ENCODE results near the gene UHRF2. TPM values are rescaled to one million over a fixed set of nuclear protein-coding genes. Genes with fewer than 3 reads are reported as not detected.

The UHRF2 gene
- total and polyA plus RNA-seq, 2 of the 13 experiments (the other 11 are each of a cell fraction or from before 2014, with no cell fraction given): 42.1 to 44.2 TPM

DNA sequence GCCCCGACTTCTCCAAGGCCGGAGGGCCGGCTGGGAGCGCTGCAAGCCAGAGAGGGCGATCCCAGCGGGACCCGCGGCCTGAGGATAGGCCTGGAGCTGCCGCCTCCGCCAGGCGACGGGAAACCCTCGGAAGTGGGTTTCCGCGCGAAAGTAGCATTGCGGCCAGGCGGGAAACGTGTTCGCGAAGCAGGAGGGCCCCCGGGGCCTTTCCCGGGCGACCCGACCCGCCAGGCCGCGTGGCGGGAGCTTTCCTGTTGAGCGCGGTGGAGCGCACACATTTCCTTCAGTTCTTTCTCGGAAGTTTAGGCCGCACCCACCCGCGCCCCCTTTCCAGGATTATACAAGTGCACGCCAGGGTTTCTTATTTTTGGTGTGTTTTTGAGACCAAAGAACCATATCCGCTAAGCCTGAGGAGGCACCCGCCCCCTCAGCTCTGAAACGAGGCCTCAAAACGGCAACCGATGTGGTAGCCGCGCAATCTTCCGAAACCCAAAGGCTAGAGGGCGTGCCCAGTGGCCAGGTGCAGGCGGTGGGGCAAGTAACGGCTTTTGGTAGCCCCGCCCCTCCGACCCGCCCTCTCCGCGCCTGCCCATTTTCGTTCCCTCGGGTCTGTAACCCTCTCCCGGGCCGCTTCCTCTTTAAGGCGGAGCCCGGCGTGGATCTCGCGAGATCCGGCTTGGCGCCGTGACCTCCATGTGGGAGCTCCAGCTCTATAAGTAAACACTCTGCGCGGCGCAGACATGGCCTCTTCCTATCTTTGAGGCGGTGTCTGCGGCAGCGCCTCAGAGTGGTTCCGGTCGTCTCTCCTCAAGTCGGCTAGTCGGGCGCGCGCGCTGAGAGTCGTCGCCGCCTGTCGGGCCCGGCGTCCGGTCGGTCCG is at the start of gene UHRF2 (continued):
- TF ChIP-seq, protein P1, sequence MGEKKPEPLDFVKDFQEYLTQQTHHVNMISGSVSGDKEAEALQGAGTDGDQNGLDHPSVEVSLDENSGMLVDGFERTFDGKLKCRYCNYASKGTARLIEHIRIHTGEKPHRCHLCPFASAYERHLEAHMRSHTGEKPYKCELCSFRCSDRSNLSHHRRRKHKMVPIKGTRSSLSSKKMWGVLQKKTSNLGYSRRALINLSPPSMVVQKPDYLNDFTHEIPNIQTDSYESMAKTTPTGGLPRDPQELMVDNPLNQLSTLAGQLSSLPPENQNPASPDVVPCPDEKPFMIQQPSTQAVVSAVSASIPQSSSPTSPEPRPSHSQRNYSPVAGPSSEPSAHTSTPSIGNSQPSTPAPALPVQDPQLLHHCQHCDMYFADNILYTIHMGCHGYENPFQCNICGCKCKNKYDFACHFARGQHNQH (CRISPR knock-in tag; IDR thresholded peaks at IDR 0.05): peak; percentile 29; the same call in 1 of the 2 replicates
- TF ChIP-seq IRX3 (CRISPR knock-in tag; IDR thresholded peaks at IDR 0.05; ENCODE audit: borderline replicate concordance, low read depth) (0 out of 2 replicates have a peak, but pooled peaks have one; percentile 32), ZNF792 (CRISPR knock-in tag; IDR thresholded peaks at IDR 0.05) (0 out of 2 replicates have a peak, but pooled peaks have one; percentile 43), ZNF17 (CRISPR knock-in tag; IDR thresholded peaks at IDR 0.05) (no peak), CCAR2 (optimal IDR thresholded peaks at IDR 0.05; ENCODE audit: low read depth, low read length) (no peak), ZIK1 (CRISPR knock-in tag; IDR thresholded peaks at IDR 0.05; ENCODE audit: borderline replicate concordance, low read depth) (0 out of 2 replicates have a peak, but pooled peaks have one; percentile 17), ZKSCAN5 (CRISPR knock-in tag; IDR thresholded peaks at IDR 0.05) (no peak), ZNF3 (CRISPR knock-in tag; IDR thresholded peaks at IDR 0.05) (no peak), ZNF674 (CRISPR knock-in tag; IDR thresholded peaks at IDR 0.05; ENCODE audit: low read depth) (no peak), DNMT1 (CRISPR knock-in tag; IDR thresholded peaks at IDR 0.05) (no peak), NRL (CRISPR knock-in tag; IDR thresholded peaks at IDR 0.05; ENCODE audit: borderline replicate concordance) (peak; percentile 45; the same call in 1 of the 2 replicates), ZFP1 (CRISPR knock-in tag; IDR thresholded peaks at IDR 0.05) (no peak), MED8 (CRISPR knock-in tag; IDR thresholded peaks at IDR 0.05; ENCODE audit: insufficient replicate concordance) (no peak)
- TF ChIP-seq, protein P2, sequence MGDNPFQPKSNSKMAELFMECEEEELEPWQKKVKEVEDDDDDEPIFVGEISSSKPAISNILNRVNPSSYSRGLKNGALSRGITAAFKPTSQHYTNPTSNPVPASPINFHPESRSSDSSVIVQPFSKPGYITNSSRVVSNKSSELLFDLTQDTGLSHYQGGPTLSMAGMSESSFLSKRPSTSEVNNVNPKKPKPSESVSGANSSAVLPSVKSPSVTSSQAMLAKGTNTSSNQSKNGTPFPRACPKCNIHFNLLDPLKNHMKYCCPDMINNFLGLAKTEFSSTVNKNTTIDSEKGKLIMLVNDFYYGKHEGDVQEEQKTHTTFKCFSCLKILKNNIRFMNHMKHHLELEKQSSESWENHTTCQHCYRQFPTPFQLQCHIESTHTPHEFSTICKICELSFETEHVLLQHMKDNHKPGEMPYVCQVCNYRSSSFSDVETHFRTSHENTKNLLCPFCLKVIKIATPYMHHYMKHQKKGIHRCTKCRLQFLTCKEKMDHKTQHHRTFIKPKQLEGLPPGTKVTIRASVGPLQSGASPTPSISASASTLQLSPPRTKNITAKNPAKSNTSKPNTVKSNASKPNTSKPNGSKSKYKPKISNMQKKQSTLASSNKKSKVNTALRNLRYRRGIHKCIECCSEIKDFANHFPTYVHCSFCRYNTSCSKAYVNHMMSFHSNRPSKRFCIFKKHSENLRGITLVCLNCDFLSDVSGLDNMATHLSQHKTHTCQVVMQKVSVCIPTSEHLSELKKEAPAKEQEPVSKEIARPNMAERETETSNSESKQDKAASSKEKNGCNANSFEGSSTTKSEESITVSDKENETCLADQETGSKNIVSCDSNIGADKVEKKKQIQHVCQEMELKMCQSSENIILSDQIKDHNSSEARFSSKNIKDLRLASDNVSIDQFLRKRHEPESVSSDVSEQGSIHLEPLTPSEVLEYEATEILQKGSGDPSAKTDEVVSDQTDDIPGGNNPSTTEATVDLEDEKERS (CRISPR knock-in tag; IDR thresholded peaks at IDR 0.05): no peak
- TF ChIP-seq, protein P3, sequence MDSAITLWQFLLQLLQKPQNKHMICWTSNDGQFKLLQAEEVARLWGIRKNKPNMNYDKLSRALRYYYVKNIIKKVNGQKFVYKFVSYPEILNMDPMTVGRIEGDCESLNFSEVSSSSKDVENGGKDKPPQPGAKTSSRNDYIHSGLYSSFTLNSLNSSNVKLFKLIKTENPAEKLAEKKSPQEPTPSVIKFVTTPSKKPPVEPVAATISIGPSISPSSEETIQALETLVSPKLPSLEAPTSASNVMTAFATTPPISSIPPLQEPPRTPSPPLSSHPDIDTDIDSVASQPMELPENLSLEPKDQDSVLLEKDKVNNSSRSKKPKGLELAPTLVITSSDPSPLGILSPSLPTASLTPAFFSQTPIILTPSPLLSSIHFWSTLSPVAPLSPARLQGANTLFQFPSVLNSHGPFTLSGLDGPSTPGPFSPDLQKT (CRISPR knock-in tag; IDR thresholded peaks at IDR 0.05; ENCODE audit: borderline replicate concordance): no peak
- TF ChIP-seq, protein P4, sequence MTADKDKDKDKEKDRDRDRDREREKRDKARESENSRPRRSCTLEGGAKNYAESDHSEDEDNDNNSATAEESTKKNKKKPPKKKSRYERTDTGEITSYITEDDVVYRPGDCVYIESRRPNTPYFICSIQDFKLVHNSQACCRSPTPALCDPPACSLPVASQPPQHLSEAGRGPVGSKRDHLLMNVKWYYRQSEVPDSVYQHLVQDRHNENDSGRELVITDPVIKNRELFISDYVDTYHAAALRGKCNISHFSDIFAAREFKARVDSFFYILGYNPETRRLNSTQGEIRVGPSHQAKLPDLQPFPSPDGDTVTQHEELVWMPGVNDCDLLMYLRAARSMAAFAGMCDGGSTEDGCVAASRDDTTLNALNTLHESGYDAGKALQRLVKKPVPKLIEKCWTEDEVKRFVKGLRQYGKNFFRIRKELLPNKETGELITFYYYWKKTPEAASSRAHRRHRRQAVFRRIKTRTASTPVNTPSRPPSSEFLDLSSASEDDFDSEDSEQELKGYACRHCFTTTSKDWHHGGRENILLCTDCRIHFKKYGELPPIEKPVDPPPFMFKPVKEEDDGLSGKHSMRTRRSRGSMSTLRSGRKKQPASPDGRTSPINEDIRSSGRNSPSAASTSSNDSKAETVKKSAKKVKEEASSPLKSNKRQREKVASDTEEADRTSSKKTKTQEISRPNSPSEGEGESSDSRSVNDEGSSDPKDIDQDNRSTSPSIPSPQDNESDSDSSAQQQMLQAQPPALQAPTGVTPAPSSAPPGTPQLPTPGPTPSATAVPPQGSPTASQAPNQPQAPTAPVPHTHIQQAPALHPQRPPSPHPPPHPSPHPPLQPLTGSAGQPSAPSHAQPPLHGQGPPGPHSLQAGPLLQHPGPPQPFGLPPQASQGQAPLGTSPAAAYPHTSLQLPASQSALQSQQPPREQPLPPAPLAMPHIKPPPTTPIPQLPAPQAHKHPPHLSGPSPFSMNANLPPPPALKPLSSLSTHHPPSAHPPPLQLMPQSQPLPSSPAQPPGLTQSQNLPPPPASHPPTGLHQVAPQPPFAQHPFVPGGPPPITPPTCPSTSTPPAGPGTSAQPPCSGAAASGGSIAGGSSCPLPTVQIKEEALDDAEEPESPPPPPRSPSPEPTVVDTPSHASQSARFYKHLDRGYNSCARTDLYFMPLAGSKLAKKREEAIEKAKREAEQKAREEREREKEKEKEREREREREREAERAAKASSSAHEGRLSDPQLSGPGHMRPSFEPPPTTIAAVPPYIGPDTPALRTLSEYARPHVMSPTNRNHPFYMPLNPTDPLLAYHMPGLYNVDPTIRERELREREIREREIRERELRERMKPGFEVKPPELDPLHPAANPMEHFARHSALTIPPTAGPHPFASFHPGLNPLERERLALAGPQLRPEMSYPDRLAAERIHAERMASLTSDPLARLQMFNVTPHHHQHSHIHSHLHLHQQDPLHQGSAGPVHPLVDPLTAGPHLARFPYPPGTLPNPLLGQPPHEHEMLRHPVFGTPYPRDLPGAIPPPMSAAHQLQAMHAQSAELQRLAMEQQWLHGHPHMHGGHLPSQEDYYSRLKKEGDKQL (CRISPR knock-in tag; IDR thresholded peaks at IDR 0.05; ENCODE audit: low read depth): no peak
- TF ChIP-seq, protein P5, sequence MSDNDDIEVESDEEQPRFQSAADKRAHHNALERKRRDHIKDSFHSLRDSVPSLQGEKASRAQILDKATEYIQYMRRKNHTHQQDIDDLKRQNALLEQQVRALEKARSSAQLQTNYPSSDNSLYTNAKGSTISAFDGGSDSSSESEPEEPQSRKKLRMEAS (IDR thresholded peaks at IDR 0.05): peak; percentile 81
